Measurements from ENCODE around the gene SLC30A2. TPM values are rescaled to one million over a fixed set of nuclear protein-coding genes. Genes with fewer than 3 reads are reported as not detected.

Gene SLC30A2
- total RNA-seq, 1 donor from 2014 or later = not detected

- Mint-ChIP-seq H3K4me3 (peak overlapping the region; percentile 75), H3K9me3 (no peaks in the 10 kb centered on the region), H3K36me3 (ENCODE audit: low read depth) (no peaks in the 10 kb centered on the region), H3K27me3 (ENCODE audit: low read depth) (peaks cover 2% of the 10 kb centered on the region), H3K4me1 (peaks cover 57% of the 10 kb centered on the region), H3K27ac (ENCODE audit: unreplicated experiment) (peak overlapping the region; percentile 31)
- TF ChIP-seq CTCF (conservative IDR thresholded peaks at IDR 0.05) = no peak
- DNase-seq (ENCODE audit: low read depth, low spot score) = no peak
These were observed 13.1 kb downstream of the SLC30A2 start for GRCh38 chr1:26032656-26033357.

GRCh38 chr1:26031611-26032220, 14.2 kb downstream of the SLC30A2 start:
- no peak for DNase-seq (ENCODE audit: low read depth, low spot score)
- no peaks in the 10 kb centered on the region for H3K9me3 Mint-ChIP-seq
- H3K4me3 Mint-ChIP-seq = peak overlapping the region; percentile 32
- TF ChIP-seq CTCF (conservative IDR thresholded peaks at IDR 0.05) = no peak
- H3K4me1 Mint-ChIP-seq = peaks cover 68% of the 10 kb centered on the region
- peak overlapping the region; percentile 29 for H3K27ac Mint-ChIP-seq (ENCODE audit: unreplicated experiment)
- no peaks in the 10 kb centered on the region for H3K36me3 Mint-ChIP-seq (ENCODE audit: low read depth)
- peaks cover 2% of the 10 kb centered on the region for H3K27me3 Mint-ChIP-seq (ENCODE audit: low read depth)

- no peak for DNase-seq (ENCODE audit: low read depth, low spot score)
- H3K27me3 Mint-ChIP-seq (ENCODE audit: low read depth) = peaks cover 2% of the 10 kb centered on the region
- no peak overlapping the region for H3K4me3 Mint-ChIP-seq
- no peak overlapping the region for H3K27ac Mint-ChIP-seq (ENCODE audit: unreplicated experiment)
- H3K36me3 Mint-ChIP-seq (ENCODE audit: low read depth) = no peaks in the 10 kb centered on the region
- no peak for TF ChIP-seq CTCF (conservative IDR thresholded peaks at IDR 0.05)
- no peaks in the 10 kb centered on the region for H3K9me3 Mint-ChIP-seq
- H3K4me1 Mint-ChIP-seq = peaks cover 69% of the 10 kb centered on the region
These were observed 14.7 kb downstream of the SLC30A2 start for GRCh38 chr1:26031196-26031595.

- H3K4me1 Mint-ChIP-seq = peaks cover 70% of the 10 kb centered on the region
- H3K9me3 Mint-ChIP-seq = no peaks in the 10 kb centered on the region
- H3K27ac Mint-ChIP-seq (ENCODE audit: unreplicated experiment) = peak overlapping the region; percentile 57
- TF ChIP-seq CTCF (conservative IDR thresholded peaks at IDR 0.05) = no peak
- H3K4me3 Mint-ChIP-seq = peak overlapping the region; percentile 69
- no peak for DNase-seq (ENCODE audit: low read depth, low spot score)
- H3K27me3 Mint-ChIP-seq (ENCODE audit: low read depth) = no peaks in the 10 kb centered on the region
- no peaks in the 10 kb centered on the region for H3K36me3 Mint-ChIP-seq (ENCODE audit: low read depth)
These were observed 15.9 kb downstream of the SLC30A2 start for GRCh38 chr1:26029864-26030481.

- peaks cover 70% of the 10 kb centered on the region for H3K4me1 Mint-ChIP-seq
- H3K4me3 Mint-ChIP-seq = peak overlapping the region; percentile 69
- peak overlapping the region; percentile 40 for H3K27ac Mint-ChIP-seq (ENCODE audit: unreplicated experiment)
- TF ChIP-seq CTCF (conservative IDR thresholded peaks at IDR 0.05) = no peak
- H3K9me3 Mint-ChIP-seq = no peaks in the 10 kb centered on the region
- H3K27me3 Mint-ChIP-seq (ENCODE audit: low read depth) = no peaks in the 10 kb centered on the region
- no peak for DNase-seq (ENCODE audit: low read depth, low spot score)
- no peaks in the 10 kb centered on the region for H3K36me3 Mint-ChIP-seq (ENCODE audit: low read depth)
These were observed 16.7 kb downstream of the SLC30A2 start for GRCh38 chr1:26029054-26029863.
